ENCODE data around the gene PBX2.

- TF ChIP-seq CTCF (IDR thresholded peaks at IDR 0.05; ENCODE audit: low read depth, low read length): no peak
- no peak for TF ChIP-seq POLR2A (IDR thresholded peaks at IDR 0.05; ENCODE audit: extremely low read depth, insufficient read length)
Measured at GRCh38 chr6:32212076-32212760, 22.2 kb upstream of the PBX2 start.

Data from NB4 (cell line).